Esophagus (tissue), 2 donors: ENCODE results near the gene HNRNPDL. TPM values are rescaled to one million over a fixed set of nuclear protein-coding genes. Genes with fewer than 3 reads are reported as not detected.

Experiments
- H3K27ac ChIP-seq, 2 donors: one replicate each; pipeline ENCODE4 v1.5.1; 2013; ENCODE audit warnings: low read depth in 2 of 2, mild to moderate bottlenecking in 2 of 2, inconsistent platforms in 1 of 2, low read length in 1 of 2, moderate library complexity in 1 of 2
- H3K27me3 ChIP-seq, 2 donors: one replicate each; pipeline ENCODE4 v1.6.1; 2013; ENCODE audit warnings: low read length in 2 of 2, control low read depth in 1 of 2, mild to moderate bottlenecking in 1 of 2; ENCODE audit not compliant: insufficient read depth in 2 of 2, control insufficient read depth in 1 of 2
- H3K36me3 ChIP-seq, 2 donors: one replicate each; pipeline ENCODE4 v1.6.1; 2013; ENCODE audit warnings: low read length in 1 of 2; ENCODE audit not compliant: control insufficient read depth in 2 of 2, insufficient read depth in 2 of 2
- H3K4me1 ChIP-seq, 2 donors: one replicate each; pipeline ENCODE4 v1.6.1; 2013; ENCODE audit warnings: low read length in 1 of 2; ENCODE audit not compliant: control insufficient read depth in 2 of 2, insufficient read depth in 2 of 2
- H3K4me3 ChIP-seq, 2 donors: one replicate each; pipeline ENCODE4 v1.5.1; 2013; ENCODE audit warnings: low read length in 2 of 2, mild to moderate bottlenecking in 2 of 2, low read depth in 1 of 2, moderate library complexity in 1 of 2
- H3K9me3 ChIP-seq, 2 donors: one replicate each; pipeline ENCODE4 v1.6.1; 2013; ENCODE audit warnings: mild to moderate bottlenecking in 2 of 2, low read depth in 1 of 2, low read length in 1 of 2, moderate library complexity in 1 of 2; ENCODE audit not compliant: control insufficient read depth in 2 of 2, insufficient read depth in 1 of 2
- WGBS, 2 donors: extraction: QIAGEN DNeasy Blood & Tissue Kit; methylation state at CpG; one replicate each; pipeline ENCODE4 v1.1.7; 2013; 5-methylcytosine and 5-hydroxymethylcytosine counted together
- polyA plus RNA-seq, 2 donors: library from polyadenylated mRNA; stranded (reverse); fragments of 200-250 nt; gene quantifications; one replicate each; pipeline ENCODE4 v1.2.3, GENCODE V29; 2013
- donor health status: healthy with polysubstance abuse.
- donor health status: Bipolar disorder and iron deficiency.

HNRNPDL gene
- polyA plus RNA-seq, 2 donors: 163 to 226 TPM

DNA sequence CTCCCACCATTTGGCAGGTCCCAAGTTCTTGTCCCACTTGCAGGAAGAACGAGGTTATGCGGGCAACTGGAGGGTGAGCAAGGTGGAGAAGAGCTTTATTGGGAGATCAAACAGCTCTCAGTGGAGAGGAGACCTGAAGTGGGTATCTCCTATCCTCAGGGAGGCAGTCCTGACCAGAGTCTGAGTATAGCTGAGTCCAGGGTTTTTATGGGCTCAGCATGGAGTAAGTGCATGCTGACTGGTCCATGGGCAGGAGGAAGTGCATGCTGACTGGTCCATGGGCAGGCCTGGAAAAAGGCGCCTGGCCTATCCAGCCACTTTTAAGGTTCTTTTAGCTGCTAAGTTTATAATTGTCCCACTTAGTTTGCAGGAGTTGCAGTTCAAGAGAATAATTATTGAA is 49.0 kb downstream of the HNRNPDL start:
- 95 to 99% methylated on average over 3 of the region's 3 CpGs for WGBS, 2 donors
- Histone ChIP-seq H3K36me3 (no peaks in the 10 kb centered on the region), H3K4me3 (no peak overlapping the region), H3K9me3 (no peaks in the 10 kb centered on the region), H3K27ac (no peak overlapping the region), H3K4me1 (peaks cover 5 to 6% of the 10 kb centered on the region in 2 donors), H3K27me3 (no peaks in the 10 kb centered on the region)

DNA sequence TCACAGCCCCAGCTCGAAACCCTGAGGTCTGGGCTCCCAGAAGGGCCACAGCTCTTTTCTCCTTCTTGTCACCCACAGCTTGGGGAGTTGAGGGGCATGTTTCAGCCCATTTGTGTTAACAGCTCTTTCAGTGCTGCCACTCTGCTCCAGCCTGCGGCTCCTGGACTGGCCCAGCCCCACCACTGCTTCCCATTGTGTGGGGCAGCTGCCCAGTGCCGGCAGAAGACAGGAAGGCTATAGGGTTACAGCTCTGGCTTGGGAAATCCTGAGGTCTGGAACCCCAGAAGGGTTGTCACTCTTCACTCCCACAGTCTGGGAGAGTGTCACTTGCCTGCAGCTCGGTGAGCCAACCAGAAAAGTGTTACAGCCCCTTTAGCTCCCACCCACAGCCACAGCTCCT is 49.4 kb downstream of the HNRNPDL start:
- Histone ChIP-seq H3K36me3 (no peaks in the 10 kb centered on the region), H3K4me3 (no peak overlapping the region), H3K27ac (no peak overlapping the region), H3K27me3 (no peaks in the 10 kb centered on the region), H3K4me1 (peaks cover 5 to 8% of the 10 kb centered on the region in 2 donors), H3K9me3 (no peaks in the 10 kb centered on the region)
- WGBS, 2 donors: 83 to 88% methylated on average over 4 of the region's 4 CpGs

DNA sequence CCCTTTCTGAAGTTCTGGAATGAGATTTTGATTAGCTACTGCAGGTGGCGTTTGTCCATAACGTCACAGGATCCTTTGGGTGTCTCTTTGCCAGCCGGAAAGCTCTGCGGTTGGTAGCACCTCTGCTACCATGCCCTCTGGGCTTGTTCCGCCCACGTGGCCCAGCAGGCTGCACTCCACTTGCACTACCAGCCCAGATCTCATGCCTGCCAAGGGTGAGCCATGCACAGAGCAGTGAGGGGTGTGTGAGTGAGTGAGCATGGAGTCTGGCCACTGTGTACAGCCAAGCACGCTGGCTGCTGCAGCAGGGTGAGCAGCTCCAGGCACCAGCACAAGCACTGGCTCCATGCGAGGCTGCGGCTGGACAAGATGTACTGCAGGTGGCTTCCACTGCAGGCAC is 49.9 kb downstream of the HNRNPDL start:
- no peaks in the 10 kb centered on the region for H3K36me3 ChIP-seq
- H3K4me3 ChIP-seq: no peak overlapping the region
- WGBS, 2 donors: 56 to 66% methylated on average over 9 of the region's 9 CpGs
- H3K27ac ChIP-seq: no peak overlapping the region
- peaks cover 5 to 8% of the 10 kb centered on the region in 2 donors for H3K4me1 ChIP-seq
- H3K9me3 ChIP-seq: no peaks in the 10 kb centered on the region
- H3K27me3 ChIP-seq: no peaks in the 10 kb centered on the region

DNA sequence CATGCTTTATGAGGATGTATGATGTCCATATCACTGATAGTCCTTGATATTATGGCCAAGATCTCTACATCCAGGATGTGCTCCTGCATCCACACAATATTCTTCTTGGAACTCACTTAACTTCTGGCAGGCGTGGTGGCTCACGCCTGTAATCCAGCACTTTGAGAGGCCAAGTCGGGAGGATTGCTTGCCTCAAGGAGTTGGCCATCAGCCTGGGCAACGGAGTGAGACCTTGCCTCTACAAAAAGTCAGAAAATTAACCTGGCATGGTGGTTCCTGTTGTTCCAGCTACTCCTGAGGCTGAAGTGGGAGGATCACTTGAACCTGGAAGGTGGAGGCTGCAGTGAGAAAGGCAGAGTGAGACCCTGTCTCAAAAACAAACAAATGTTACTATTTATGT is 54.2 kb downstream of the HNRNPDL start:
- 61 to 69% methylated on average over 4 of the region's 4 CpGs for WGBS, 2 donors
- no peaks in the 10 kb centered on the region for H3K36me3 ChIP-seq
- H3K9me3 ChIP-seq: no peaks in the 10 kb centered on the region
- H3K4me1 ChIP-seq: peaks cover 5 to 8% of the 10 kb centered on the region in 2 donors
- H3K27ac ChIP-seq: no peak overlapping the region
- no peak overlapping the region for H3K4me3 ChIP-seq
- no peaks in the 10 kb centered on the region for H3K27me3 ChIP-seq

DNA sequence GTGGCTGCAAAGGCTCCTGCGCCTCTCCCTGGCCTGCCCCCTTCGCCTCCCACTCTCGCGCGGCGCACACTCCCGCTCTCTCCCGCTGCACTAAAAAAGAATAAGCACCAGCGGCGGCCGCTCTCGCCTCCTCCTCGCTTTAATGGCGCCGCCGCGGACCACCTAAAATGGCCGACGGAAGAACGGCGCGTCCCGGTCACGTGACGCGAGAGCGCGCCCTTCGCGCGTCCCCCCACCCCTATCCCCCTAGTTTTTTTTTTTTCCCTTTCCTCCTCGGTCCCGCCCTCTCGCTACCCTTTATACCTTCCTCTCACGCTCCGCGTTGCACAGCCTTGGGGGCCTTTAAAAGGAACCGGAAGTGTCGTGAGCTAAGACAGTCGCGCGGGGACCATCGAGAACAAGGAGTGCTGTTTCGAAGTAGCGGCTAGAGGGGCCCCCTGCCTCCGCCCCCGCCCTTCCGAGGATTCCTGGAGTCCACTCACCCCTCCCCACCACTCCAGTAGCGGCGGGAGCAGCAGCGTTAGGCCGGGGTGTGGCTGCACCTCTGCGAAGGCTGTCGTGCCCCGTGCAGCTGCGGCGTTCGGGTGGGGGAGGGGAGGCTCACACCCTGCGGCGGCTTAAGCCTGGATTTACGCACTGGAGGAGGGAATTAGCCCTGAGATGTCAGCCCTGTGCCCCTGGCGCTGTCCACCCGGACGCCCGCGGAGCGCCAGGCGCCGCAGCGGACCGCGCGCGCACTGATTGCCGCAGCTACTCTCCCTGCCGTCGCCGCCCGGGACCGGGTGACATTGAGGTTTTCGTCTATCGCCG is 56.2 kb downstream of the HNRNPDL start, which contains the start of gene HNRNPD:
TSS of gene HNRNPD (minus strand) at position 176 of the 810 bp plus-strand sequence. CDS start 313 bp downstream, outside the sequence.
- H3K4me1 ChIP-seq: peaks cover 0 to 3% of the 10 kb centered on the region in 2 donors
- WGBS, 2 donors: 0 to 1% methylated on average over 77 to 83 of the region's 83 CpGs
- no peaks in the 10 kb centered on the region for H3K27me3 ChIP-seq

DNA sequence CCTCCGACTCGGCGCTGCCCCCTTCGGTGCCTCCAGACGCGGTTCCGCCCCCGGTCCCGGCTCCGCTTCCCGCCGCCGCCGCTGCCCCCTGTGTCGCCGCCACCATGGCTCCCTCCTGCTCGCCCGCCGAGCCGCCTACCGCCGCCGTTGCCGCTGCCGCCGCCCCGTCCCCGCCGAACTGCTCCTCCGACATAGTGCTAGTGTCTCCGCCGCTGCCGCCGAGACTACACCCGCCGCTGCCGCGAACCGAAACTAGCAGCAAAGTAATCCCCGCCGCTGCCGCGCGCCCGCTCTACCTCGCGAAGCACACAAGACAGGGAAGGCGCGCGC is 56.8 kb downstream of the HNRNPDL start:
- Histone ChIP-seq H3K9me3 (no peaks in the 10 kb centered on the region), H3K36me3 (no peaks in the 10 kb centered on the region)
- 0% methylated on average over 48 to 50 of the region's 50 CpGs for WGBS, 2 donors

More for the DNA sequence above, 56.2 kb downstream of the HNRNPDL start, which contains the start of gene HNRNPD:
- Histone ChIP-seq H3K27ac (peak within 1 kb of the TSS; percentile 91 to 99), H3K9me3 (no peaks in the 10 kb centered on the region), H3K36me3 (no peaks in the 10 kb centered on the region), H3K4me3 (peak within 1 kb of the TSS; percentile 76 to 94)

More for the DNA sequence above, 56.8 kb downstream of the HNRNPDL start:
- no peaks in the 10 kb centered on the region for H3K27me3 ChIP-seq
- peak overlapping the region; percentile 91 to 99 for H3K27ac ChIP-seq
- peak overlapping the region; percentile 76 to 94 for H3K4me3 ChIP-seq
- peaks cover 0 to 3% of the 10 kb centered on the region in 2 donors for H3K4me1 ChIP-seq

Other genes starting within 250 kb of the HNRNPDL start
- 100 to 1,000 TPM; 126 to 156 TPM for gene HNRNPD, start 56.5 kb downstream of the HNRNPDL start, polyA plus RNA-seq
- gene ENOPH1, start 128 bp upstream of the HNRNPDL start, polyA plus RNA-seq: 10 to 100 TPM; 32.6 to 51.7 TPM
- 1 to 10 TPM; 1.2 to 4.0 TPM for gene TMEM150C, start 131.5 kb upstream of the HNRNPDL start, polyA plus RNA-seq